Mesenchymal stem cell (in vitro differentiated cells and primary cell): ENCODE results near the gene MAMDC4. TPM values are rescaled to one million over a fixed set of nuclear protein-coding genes. Genes with fewer than 3 reads are reported as not detected.

Source experiments
- DNase-seq: peaks from one replicate; pipeline ENCODE4 v3.0.0-alpha.2; 2013
- H2AFZ ChIP-seq: one replicate; pipeline ENCODE4 v1.6.1; 2013; ENCODE audit warnings: low read depth, mild to moderate bottlenecking, control low read depth, inconsistent platforms, low read length, moderate library complexity
- H2AK5ac ChIP-seq: 2 replicates; pipeline ENCODE4 v1.6.1; 2013; ENCODE audit warnings: low read length, moderate library complexity, mild to moderate bottlenecking, inconsistent platforms; ENCODE audit not compliant: severe bottlenecking
- H2BK120ac ChIP-seq: one replicate; pipeline ENCODE4 v1.6.1; 2013; ENCODE audit warnings: low read depth, mild to moderate bottlenecking, inconsistent platforms, low read length, moderate library complexity
- H2BK12ac ChIP-seq, 2 experiments: one replicate each; pipeline ENCODE4 v1.6.1; 2013; ENCODE audit warnings: inconsistent platforms in 2 of 2, low read length in 2 of 2, mild to moderate bottlenecking in 2 of 2, moderate library complexity in 2 of 2, control low read depth in 1 of 2
- H2BK15ac ChIP-seq: one replicate; pipeline ENCODE4 v1.6.1; 2013; ENCODE audit warnings: mild to moderate bottlenecking, low read depth, inconsistent platforms; ENCODE audit not compliant: poor library complexity, severe bottlenecking
- H2BK5ac ChIP-seq: 2 replicates; pipeline ENCODE4 v1.6.1; 2013; ENCODE audit warnings: low read depth, mild to moderate bottlenecking, low read length, control low read depth, inconsistent platforms; ENCODE audit not compliant: poor library complexity, severe bottlenecking
- H3K14ac ChIP-seq, 2 experiments: one replicate each; pipeline ENCODE4 v1.6.1; 2013; ENCODE audit warnings: inconsistent platforms in 2 of 2, low read length in 2 of 2, control low read depth in 1 of 2, mild to moderate bottlenecking in 1 of 2, moderate library complexity in 1 of 2
- H3K18ac ChIP-seq, 2 experiments: one replicate each; pipeline ENCODE4 v1.6.1; 2013; ENCODE audit warnings: inconsistent platforms in 2 of 2, low read length in 2 of 2, control low read depth in 1 of 2, low read depth in 1 of 2, mild to moderate bottlenecking in 1 of 2
- H3K23ac ChIP-seq, 2 experiments: one replicate each; pipeline ENCODE4 v1.6.1; 2013; ENCODE audit warnings: inconsistent platforms in 2 of 2, low read length in 2 of 2, mild to moderate bottlenecking in 2 of 2, moderate library complexity in 2 of 2, control low read depth in 1 of 2
- H3K27ac ChIP-seq: 2 replicates; pipeline ENCODE4 v1.5.1; 2013; ENCODE audit warnings: mild to moderate bottlenecking, moderate library complexity, low read length, control low read depth, inconsistent platforms; ENCODE audit not compliant: poor library complexity, severe bottlenecking
- H3K27me3 ChIP-seq, 2 experiments: 2 replicates each; pipeline versions ENCODE4 v1.6.1 to v1.7.0; 2013; ENCODE audit warnings: low read length in 2 of 2, mild to moderate bottlenecking in 2 of 2, moderate library complexity in 2 of 2, control low read depth in 1 of 2, inconsistent platforms in 1 of 2; ENCODE audit not compliant: control insufficient read depth in 1 of 2, insufficient read depth in 1 of 2
- H3K36me3 ChIP-seq, 2 experiments: 2 replicates each; pipeline versions ENCODE4 v1.6.1 to v1.7.0; 2013; ENCODE audit warnings: low read length in 2 of 2, control low read depth in 1 of 2, inconsistent platforms in 1 of 2, low read depth in 1 of 2, mild to moderate bottlenecking in 1 of 2; ENCODE audit not compliant: insufficient read depth in 2 of 2, control insufficient read depth in 1 of 2
- H3K4ac ChIP-seq, 2 experiments: one replicate each; pipeline ENCODE4 v1.6.1; 2013; ENCODE audit warnings: inconsistent platforms in 2 of 2, low read length in 2 of 2, mild to moderate bottlenecking in 2 of 2, moderate library complexity in 2 of 2, control low read depth in 1 of 2, low read depth in 1 of 2
- H3K4me1 ChIP-seq: 2 replicates; pipeline ENCODE4 v1.6.1; 2013; ENCODE audit warnings: low read depth, low read length, control low read depth; ENCODE audit not compliant: control insufficient read depth, insufficient read depth
- H3K4me2 ChIP-seq: 2 replicates; pipeline ENCODE4 v1.6.1; 2013; ENCODE audit warnings: low read length, mild to moderate bottlenecking, inconsistent platforms; ENCODE audit not compliant: poor library complexity, severe bottlenecking
- H3K4me3 ChIP-seq, 2 experiments: 2 replicates each; pipeline versions ENCODE4 v1.5.1 to v1.7.0; 2013; ENCODE audit warnings: low read length in 2 of 2, mild to moderate bottlenecking in 2 of 2, control low read depth in 1 of 2, low read depth in 1 of 2; ENCODE audit not compliant: insufficient read depth in 1 of 2
- H3K79me1 ChIP-seq: replicated peaks from 2 replicates; pipeline ENCODE4 v1.6.1; 2013; ENCODE audit warnings: mild to moderate bottlenecking, control low read depth, low read length, inconsistent platforms; ENCODE audit not compliant: poor library complexity, severe bottlenecking
- H3K9ac ChIP-seq: 2 replicates; pipeline ENCODE4 v1.7.0; 2013; ENCODE audit warnings: mild to moderate bottlenecking, low read length, moderate library complexity
- H3K9me3 ChIP-seq: 2 replicates; pipeline ENCODE4 v1.7.0; 2013; ENCODE audit warnings: mild to moderate bottlenecking, low read length; ENCODE audit not compliant: control insufficient read depth
- H4K8ac ChIP-seq: one replicate; pipeline ENCODE4 v1.6.1; 2013; ENCODE audit warnings: inconsistent platforms, mild to moderate bottlenecking, low read length, moderate library complexity
- H4K91ac ChIP-seq: one replicate; pipeline ENCODE4 v1.6.1; 2013; ENCODE audit warnings: mild to moderate bottlenecking, low read length, inconsistent platforms
- WGBS: methylation state at CpG from one replicate; pipeline ENCODE4 v1.1.7; 2013; ENCODE audit warnings: mixed read lengths; 5-methylcytosine and 5-hydroxymethylcytosine counted together
- small RNA-seq: library from polyadenylated mRNA; stranded (forward); fragments of <200 nt; extraction: miRNeasy Mini kit (QIAGEN cat#:217004); gene quantifications from one replicate; pipeline ENCODE3, GENCODE V24; 2013; ENCODE audit warnings: low read depth

MAMDC4 gene

GRCh38 chr9:136906266-136906665 is 54.1 kb downstream of the MAMDC4 start:
- Histone ChIP-seq H2BK5ac (no peak overlapping the region), H2AK5ac (no peak overlapping the region), H3K4me3 (no peak overlapping the region), H3K27me3 (no peaks in the 10 kb centered on the region), H3K23ac (no peak overlapping the region), H3K27ac (no peak overlapping the region), H4K91ac (no peak overlapping the region), H3K9ac (no peak overlapping the region), H2BK15ac (no peak overlapping the region), H3K4me2 (no peak overlapping the region), H3K4ac (no peak overlapping the region), H3K18ac (no peak overlapping the region), H3K36me3 (peaks cover 30 to 51% of the 10 kb centered on the region in 2 experiments), H3K79me1 (peaks cover 44% of the 10 kb centered on the region), H3K9me3 (no peaks in the 10 kb centered on the region), H4K8ac (no peak overlapping the region), H2BK12ac (no peak overlapping the region), H2AFZ (no peak overlapping the region), H2BK120ac (no peak overlapping the region), H3K14ac (no peak overlapping the region), H3K4me1 (peaks cover 19% of the 10 kb centered on the region)
- DNase-seq = no peak
- 80% methylated on average over 1 of the region's 4 CpGs for WGBS

- H3K9ac ChIP-seq = no peak overlapping the region
- no peak overlapping the region for H3K4ac ChIP-seq
- no peaks in the 10 kb centered on the region for H3K27me3 ChIP-seq
- no peaks in the 10 kb centered on the region for H3K9me3 ChIP-seq
- H3K23ac ChIP-seq = no peak overlapping the region
- H2BK15ac ChIP-seq = no peak overlapping the region
- H3K4me1 ChIP-seq = peaks cover 9% of the 10 kb centered on the region
- no peak overlapping the region for H2BK5ac ChIP-seq
- H3K36me3 ChIP-seq = peaks cover 29 to 49% of the 10 kb centered on the region in 2 experiments
- H3K27ac ChIP-seq = no peak overlapping the region
- 96% methylated on average over 29 of the region's 29 CpGs for WGBS
- H3K4me2 ChIP-seq = no peak overlapping the region
- H4K91ac ChIP-seq = no peak overlapping the region
- H3K4me3 ChIP-seq = no peak overlapping the region
- H2BK12ac ChIP-seq = no peak overlapping the region
- H3K18ac ChIP-seq = no peak overlapping the region
- no peak overlapping the region for H3K14ac ChIP-seq
- no peak overlapping the region for H2AK5ac ChIP-seq
- no peak overlapping the region for H4K8ac ChIP-seq
- H2BK120ac ChIP-seq = no peak overlapping the region
- no peak for DNase-seq
- H3K79me1 ChIP-seq = peaks cover 45% of the 10 kb centered on the region
- H2AFZ ChIP-seq = no peak overlapping the region
Observed at GRCh38 chr9:136907011-136907914, 55.1 kb downstream of the MAMDC4 start.

Small RNA genes within 50 kb of the gene (small RNA-seq; reads per million reads assigned to genes)
- gene MIR4292 (not detected), gene MIR4479 (1.2 reads per million)
